GM19395 (cell line): ENCODE measurements around the gene FAM120B.

Experiments used
- ATAC-seq: cut with Tn5 transposase; IDR thresholded peaks from one replicate; pipeline ENCODE4 v1.9.1; 2021; ENCODE audit warnings: mild to moderate bottlenecking, moderate library complexity; ENCODE audit not compliant: unreplicated experiment

FAM120B gene

GRCh38 chr6:170416303-170416702, 109.7 kb downstream of the FAM120B start:
- no peak for ATAC-seq

GRCh38 chr6:170416959-170417606, 110.5 kb downstream of the FAM120B start:
- no peak for ATAC-seq

GRCh38 chr6:170417881-170418280, 111.3 kb downstream of the FAM120B start:
- ATAC-seq = no peak

- ATAC-seq = no peak
Observed at GRCh38 chr6:170420283-170420682, 113.7 kb downstream of the FAM120B start.

- ATAC-seq = no peak
Observed at GRCh38 chr6:170420791-170421776, 114.5 kb downstream of the FAM120B start.

GRCh38 chr6:170421921-170422320, 115.4 kb downstream of the FAM120B start:
- ATAC-seq = no peak

- ATAC-seq = no peak
Observed at GRCh38 chr6:170423030-170423429, 116.5 kb downstream of the FAM120B start.

- ATAC-seq = no peak
Observed at GRCh38 chr6:170423814-170424603, 117.5 kb downstream of the FAM120B start.

GRCh38 chr6:170424604-170425126, 118.1 kb downstream of the FAM120B start:
- no peak for ATAC-seq

- no peak for ATAC-seq
Observed at GRCh38 chr6:170429450-170429849, 122.9 kb downstream of the FAM120B start.

- ATAC-seq = no peak
Observed at GRCh38 chr6:170433163-170434116, 126.9 kb downstream of the FAM120B start.

GRCh38 chr6:170434117-170434820, 127.7 kb downstream of the FAM120B start:
- ATAC-seq = no peak

- no peak for ATAC-seq
Observed at GRCh38 chr6:170434821-170435155, 128.2 kb downstream of the FAM120B start.

- ATAC-seq = no peak
Observed at GRCh38 chr6:170435766-170436165, 129.2 kb downstream of the FAM120B start.

- no peak for ATAC-seq
Observed at GRCh38 chr6:170436209-170436809, 129.8 kb downstream of the FAM120B start.

- ATAC-seq = no peak
Observed at GRCh38 chr6:170437719-170438401, 131.3 kb downstream of the FAM120B start.

GRCh38 chr6:170438402-170438753, 131.8 kb downstream of the FAM120B start:
- peak; percentile 95 for ATAC-seq

- ATAC-seq = no peak
Observed at GRCh38 chr6:170438861-170439260, 132.3 kb downstream of the FAM120B start.
